Nephron progenitor cell (in vitro differentiated cells): ENCODE results near the gene EML1.

Source experiments
- DNase-seq: peaks from one replicate; pipeline ENCODE4 v3.0.0; 2021
- H3K27ac Mint-ChIP-seq: 2 replicates; pipeline ENCODE4 v1.8.0; 2021; ENCODE audit warnings: mild to moderate bottlenecking, moderate library complexity, mixed read lengths
- H3K27me3 Mint-ChIP-seq: 2 replicates; pipeline ENCODE4 v1.8.0; 2021; ENCODE audit warnings: mild to moderate bottlenecking, low read depth, mixed read lengths; ENCODE audit not compliant: poor library complexity
- H3K36me3 Mint-ChIP-seq: 2 replicates; pipeline ENCODE4 v1.8.0; 2021; ENCODE audit warnings: low read depth, mixed read lengths
- H3K4me1 Mint-ChIP-seq: 2 replicates; pipeline ENCODE4 v1.8.0; 2021; ENCODE audit warnings: mixed read lengths
- H3K4me3 Mint-ChIP-seq: 2 replicates; pipeline ENCODE4 v1.8.0; 2021; ENCODE audit warnings: mild to moderate bottlenecking, moderate library complexity, mixed read lengths
- H3K9me3 Mint-ChIP-seq: 2 replicates; pipeline ENCODE4 v1.8.0; 2021; ENCODE audit warnings: mild to moderate bottlenecking, moderate library complexity, mixed read lengths
- CTCF ChIP-seq: fragments of 200-600 bp; sonication (generic); IDR thresholded peaks from 2 replicates; pipeline ENCODE4 v1.5.0; 2021; ENCODE audit warnings: antibody characterized with exemption

The EML1 gene

GRCh38 chr14:99887407-99887806 lies 94.2 kb downstream of the EML1 start:
- TF ChIP-seq CTCF = no peak
- Mint-ChIP-seq H3K9me3 (no peaks in the 10 kb centered on the region), H3K4me1 (peaks cover 19% of the 10 kb centered on the region), H3K36me3 (peaks cover 11% of the 10 kb centered on the region), H3K27me3 (peaks cover 10% of the 10 kb centered on the region), H3K27ac (no peak overlapping the region), H3K4me3 (no peak overlapping the region)
- DNase-seq = no peak

GRCh38 chr14:99888149-99888548 lies 94.9 kb downstream of the EML1 start:
- H3K4me1 Mint-ChIP-seq = peaks cover 19% of the 10 kb centered on the region

GRCh38 chr14:99889268-99889667 lies 96.1 kb downstream of the EML1 start:
- Mint-ChIP-seq H3K4me1 (peaks cover 19% of the 10 kb centered on the region), H3K4me3 (no peak overlapping the region), H3K9me3 (no peaks in the 10 kb centered on the region), H3K36me3 (no peaks in the 10 kb centered on the region), H3K27ac (no peak overlapping the region), H3K27me3 (peaks cover 13% of the 10 kb centered on the region)
- no peak for DNase-seq
- TF ChIP-seq CTCF = no peak

More at GRCh38 chr14:99888149-99888548, 94.9 kb downstream of the EML1 start:
- peak overlapping the region; percentile 1 for H3K27ac Mint-ChIP-seq
- no peak for DNase-seq
- no peaks in the 10 kb centered on the region for H3K9me3 Mint-ChIP-seq
- no peak overlapping the region for H3K4me3 Mint-ChIP-seq
- peaks cover 9% of the 10 kb centered on the region for H3K36me3 Mint-ChIP-seq
- TF ChIP-seq CTCF = no peak
- peaks cover 13% of the 10 kb centered on the region for H3K27me3 Mint-ChIP-seq

- no peak for TF ChIP-seq CTCF
- Mint-ChIP-seq H3K9me3 (no peaks in the 10 kb centered on the region), H3K4me3 (no peak overlapping the region), H3K36me3 (peaks cover 8% of the 10 kb centered on the region), H3K27ac (no peak overlapping the region), H3K27me3 (peaks cover 13% of the 10 kb centered on the region), H3K4me1 (peaks cover 19% of the 10 kb centered on the region)
- DNase-seq = no peak
Observed at GRCh38 chr14:99891266-99891665, 98.1 kb downstream of the EML1 start.

GRCh38 chr14:99891900-99892299 lies 98.7 kb downstream of the EML1 start:
- Mint-ChIP-seq H3K9me3 (no peaks in the 10 kb centered on the region), H3K27ac (no peak overlapping the region), H3K27me3 (peaks cover 13% of the 10 kb centered on the region), H3K4me3 (no peak overlapping the region), H3K36me3 (peaks cover 8% of the 10 kb centered on the region), H3K4me1 (peaks cover 19% of the 10 kb centered on the region)
- TF ChIP-seq CTCF = no peak
- DNase-seq = no peak

- Mint-ChIP-seq H3K4me1 (peaks cover 19% of the 10 kb centered on the region), H3K27ac (no peak overlapping the region), H3K4me3 (no peak overlapping the region), H3K36me3 (peaks cover 8% of the 10 kb centered on the region), H3K9me3 (no peaks in the 10 kb centered on the region), H3K27me3 (peaks cover 11% of the 10 kb centered on the region)
- DNase-seq = no peak
- no peak for TF ChIP-seq CTCF
Observed at GRCh38 chr14:99892406-99892805, 99.2 kb downstream of the EML1 start.
